Stomach (tissue), 4 donors: Measurements from ENCODE around the gene HDAC10.

Experiments used
- CTCF ChIP-seq, 7 experiments: fragments of 450-650 bp in 4 of 7; fragments of 200-600 bp in 3 of 7; sonication (generic) in 3 of 7; IDR thresholded peaks; one replicate each; pipeline ENCODE4 v1.5.1; 2016 to 2019; ENCODE audit warnings: antibody characterized with exemption in 7 of 7, control low read depth in 2 of 7, mild to moderate bottlenecking in 1 of 7
- EP300 ChIP-seq: sonication (generic); formaldehyde crosslinking; IDR thresholded peaks from one replicate; pipeline ENCODE4 v1.6.1; 2017; ENCODE audit warnings: antibody characterized with exemption
- POLR2A ChIP-seq, 4 donors: fragments of 450-650 bp; IDR thresholded peaks; one replicate each; pipeline ENCODE4 v1.6.1; 2016; ENCODE audit warnings: antibody characterized with exemption in 4 of 4, control low read depth in 2 of 4, mild to moderate bottlenecking in 1 of 4, moderate library complexity in 1 of 4
- POLR2AphosphoS5 ChIP-seq, 3 donors: sonication (generic); formaldehyde crosslinking; IDR thresholded peaks; one replicate each; pipeline ENCODE4 v1.6.1; 2016; ENCODE audit warnings: antibody characterized with exemption in 3 of 3

GRCh38 chr22:50249341-50250248, 1.5 kb downstream of the HDAC10 start:
- no peak for TF ChIP-seq EP300
- TF ChIP-seq CTCF (IDR thresholded peaks at IDR 0.05): no peak
- no peak for TF ChIP-seq POLR2A (IDR thresholded peaks at IDR 0.05)
- no peak for TF ChIP-seq POLR2AphosphoS5 (IDR thresholded peaks at IDR 0.05)
